Stimulated activated CD4-positive, alpha-beta T cell treated with anti-CD3 and anti-CD28 coated beads, TNF-alpha, amount 100 ng/mL, for 48 hours (primary cell): ENCODE results near the gene VAPB.
A peak's percentile ranks its signal among the peaks of the same experiment; 100 is the strongest.

Experiments used
- DNase-seq, 3 donors: peaks; one replicate each; pipeline ENCODE4 v3.0.0-alpha.2; 2020; ENCODE audit warnings: low read depth in 3 of 3

VAPB gene

DNA sequence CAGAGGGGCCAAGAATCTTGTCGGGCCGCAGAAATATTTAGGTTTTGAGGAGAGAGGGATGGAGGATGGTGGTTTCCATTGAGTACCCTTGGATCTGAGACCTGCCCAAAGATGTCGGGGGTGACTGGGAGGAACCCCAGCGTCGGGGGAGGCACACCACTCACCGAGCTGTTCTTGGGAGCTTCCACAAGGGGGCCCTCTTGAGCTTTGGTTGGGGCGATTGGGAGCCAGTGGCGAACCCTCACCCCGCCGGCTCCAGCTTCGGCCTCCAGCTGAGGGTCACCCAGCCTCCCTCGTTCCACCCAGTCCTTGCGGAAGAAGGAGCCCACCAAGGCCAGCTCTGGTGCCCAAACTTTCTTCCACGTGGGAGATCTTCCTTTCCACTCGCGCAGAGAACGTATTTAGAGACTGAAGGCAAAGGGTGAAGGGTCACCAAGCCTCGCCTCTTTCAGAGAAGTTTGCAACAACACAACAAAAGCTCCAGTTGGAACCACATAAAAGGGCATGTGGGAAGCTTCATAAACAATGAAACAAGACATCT lies 92.5 kb downstream of the VAPB start:
- peak; percentile 43 to 72 (median 53) for DNase-seq

GRCh38 chr20:58482416-58482815 lies 93.4 kb downstream of the VAPB start:
- no peak for DNase-seq

DNA sequence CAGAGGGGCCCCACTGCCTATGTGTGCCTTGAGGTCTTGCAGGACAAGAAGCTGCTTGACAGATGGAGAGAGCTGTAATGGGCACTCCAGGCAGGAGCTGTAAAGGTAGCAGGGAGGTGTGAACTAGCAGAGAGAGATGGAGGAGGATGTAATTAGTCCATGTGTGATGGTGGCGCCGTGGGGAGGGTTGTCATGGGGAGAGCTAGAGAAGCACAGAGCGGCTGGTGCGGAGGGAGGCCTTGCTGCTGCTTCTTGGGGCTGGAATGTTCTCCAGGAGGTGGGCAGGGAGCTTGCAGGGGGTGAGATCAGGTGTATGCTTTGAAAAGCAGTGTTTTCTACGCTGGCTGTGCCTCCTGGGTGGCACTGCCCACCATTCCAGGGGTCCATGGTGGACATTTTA lies 94.0 kb downstream of the VAPB start:
- no peak for DNase-seq

- DNase-seq = no peak
Measured at GRCh38 chr20:58483470-58483869, 94.4 kb downstream of the VAPB start.

DNA sequence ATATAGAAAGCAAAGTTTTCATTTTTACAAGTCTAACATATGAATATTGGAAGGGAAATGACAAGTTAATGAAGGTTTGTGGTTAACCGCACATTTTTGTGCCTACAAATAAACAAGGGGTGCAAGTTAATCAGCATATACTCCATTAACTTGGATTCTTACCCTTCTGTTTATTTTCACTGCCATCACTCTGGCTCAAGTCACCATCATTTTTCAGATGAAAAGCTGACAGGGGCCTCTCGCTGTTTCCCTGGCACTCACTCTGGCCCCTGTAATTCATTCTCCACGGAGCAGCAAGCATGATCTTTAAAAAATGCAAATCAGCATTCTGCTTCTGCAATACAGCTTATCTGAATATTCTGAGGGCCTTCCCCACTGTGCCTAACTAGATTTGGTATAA lies 96.4 kb downstream of the VAPB start:
- DNase-seq = no peak

DNA sequence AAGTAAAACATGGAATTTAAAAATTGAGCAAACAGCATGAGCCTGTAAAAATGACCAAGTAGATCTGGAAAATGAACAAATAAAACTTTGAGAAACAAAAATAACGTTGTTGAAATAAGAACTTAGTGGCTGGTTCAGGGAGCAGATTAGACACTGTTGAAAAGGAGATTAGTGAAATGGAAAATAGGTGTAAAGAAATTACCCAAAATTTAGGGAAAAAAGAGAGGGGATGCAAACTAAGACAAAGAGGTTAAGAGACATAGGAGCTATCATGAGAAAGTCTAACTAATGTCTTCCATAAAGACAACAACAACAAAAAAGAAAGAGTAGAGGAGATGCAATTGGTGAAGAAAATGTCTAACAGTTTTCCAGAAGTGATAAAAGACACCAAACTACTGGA lies 97.2 kb downstream of the VAPB start:
- no peak for DNase-seq

DNA sequence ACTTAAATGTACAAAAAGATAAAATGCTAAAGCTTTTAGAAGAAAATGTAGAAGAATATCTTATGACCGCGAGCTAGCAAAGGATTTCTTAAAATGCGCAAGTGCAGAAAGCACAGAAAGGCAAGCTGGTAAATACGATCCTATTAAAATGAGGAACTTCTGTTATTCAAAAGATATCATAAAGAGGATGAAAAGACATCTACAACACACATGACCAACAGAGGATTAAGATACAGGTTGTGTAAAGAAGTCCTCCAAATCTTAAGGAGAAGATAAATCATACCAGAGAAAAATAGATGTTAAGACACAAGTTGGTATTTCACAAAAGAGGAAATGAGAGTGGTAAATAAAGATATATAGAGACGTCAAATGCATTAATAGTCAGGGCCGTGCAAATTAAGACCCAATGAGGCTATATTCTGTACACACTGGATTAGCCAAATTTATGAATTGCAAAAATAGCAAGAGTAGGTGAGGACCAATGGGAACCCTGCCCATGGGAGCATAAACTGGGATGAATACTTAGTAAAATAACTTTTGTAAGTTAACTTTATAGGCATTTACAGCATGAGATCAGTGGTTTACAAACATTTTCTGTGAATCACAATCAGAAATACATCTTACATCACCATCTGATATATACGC lies 103.2 kb downstream of the VAPB start:
- no peak for DNase-seq

GRCh38 chr20:58492795-58493524 lies 103.9 kb downstream of the VAPB start:
- DNase-seq = no peak

GRCh38 chr20:58494923-58495622 lies 106.0 kb downstream of the VAPB start:
- no peak for DNase-seq

DNA sequence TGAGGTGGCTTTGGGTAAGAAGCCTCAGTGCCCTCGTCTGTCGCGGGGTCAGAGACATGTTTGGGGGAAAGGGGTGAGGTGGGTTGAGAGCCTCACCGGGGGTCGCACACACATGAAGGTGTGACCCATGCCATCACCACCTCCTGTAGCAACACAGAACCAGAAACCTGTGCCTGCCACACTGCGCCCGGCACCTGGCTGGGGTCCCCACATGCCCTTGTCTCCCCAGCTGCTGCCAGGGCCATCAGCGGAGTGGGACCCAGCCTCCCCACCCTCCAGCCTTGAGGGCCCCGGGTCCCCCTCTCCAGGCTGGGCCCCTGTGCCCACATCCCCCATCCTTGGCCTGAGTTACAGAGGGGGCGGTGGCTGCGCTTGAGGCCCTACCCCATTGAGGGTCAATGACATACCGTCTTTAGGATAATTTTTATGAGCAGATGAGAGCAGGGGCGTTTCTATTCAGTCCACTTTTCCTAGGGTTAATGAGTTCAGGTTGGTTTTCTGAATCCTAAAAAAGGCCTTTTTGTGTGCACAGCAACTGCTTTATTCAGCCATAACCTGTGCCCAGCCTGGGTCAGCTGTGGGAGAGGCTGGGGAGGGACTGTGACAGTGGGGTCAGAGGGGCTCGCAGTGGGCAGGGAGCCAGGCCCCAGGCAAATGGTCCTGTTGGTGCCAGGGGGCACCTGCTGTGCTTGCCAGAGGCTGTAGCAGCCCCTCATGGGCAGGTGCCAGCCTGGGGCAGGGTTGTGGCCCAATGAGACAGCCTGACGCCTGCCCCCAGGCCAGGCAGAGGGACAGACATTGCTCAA lies 106.8 kb downstream of the VAPB start:
- DNase-seq = no peak

GRCh38 chr20:58496429-58496769 lies 107.4 kb downstream of the VAPB start:
- no peak for DNase-seq

DNA sequence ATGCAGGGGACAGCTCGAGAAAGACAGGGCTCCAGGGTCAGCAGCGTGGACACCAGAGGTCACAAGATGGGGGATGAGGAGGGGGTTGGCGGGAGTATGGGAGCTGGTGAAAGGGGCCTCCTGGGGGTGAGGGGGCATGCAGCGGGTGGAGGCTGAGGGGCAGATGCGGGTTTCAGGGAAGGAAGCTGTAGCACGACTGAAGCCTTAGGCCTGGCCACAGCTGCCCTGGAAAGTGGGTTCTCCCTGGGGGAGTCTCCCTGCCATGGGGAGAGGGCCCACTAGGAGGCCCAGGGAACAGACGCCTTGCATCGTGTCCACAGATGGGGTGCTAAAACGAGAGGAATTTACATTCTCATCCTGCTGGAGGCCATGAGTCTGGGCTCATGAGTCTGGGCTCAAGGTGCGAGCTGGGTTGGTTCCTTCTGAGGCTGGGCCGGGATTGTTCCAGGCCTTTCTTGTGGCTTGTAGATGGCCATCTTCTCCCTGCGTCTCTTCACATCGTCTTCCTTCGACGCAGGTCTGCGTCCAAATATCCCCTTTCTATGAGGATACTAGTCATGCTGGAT lies 108.1 kb downstream of the VAPB start:
- no peak for DNase-seq

DNA sequence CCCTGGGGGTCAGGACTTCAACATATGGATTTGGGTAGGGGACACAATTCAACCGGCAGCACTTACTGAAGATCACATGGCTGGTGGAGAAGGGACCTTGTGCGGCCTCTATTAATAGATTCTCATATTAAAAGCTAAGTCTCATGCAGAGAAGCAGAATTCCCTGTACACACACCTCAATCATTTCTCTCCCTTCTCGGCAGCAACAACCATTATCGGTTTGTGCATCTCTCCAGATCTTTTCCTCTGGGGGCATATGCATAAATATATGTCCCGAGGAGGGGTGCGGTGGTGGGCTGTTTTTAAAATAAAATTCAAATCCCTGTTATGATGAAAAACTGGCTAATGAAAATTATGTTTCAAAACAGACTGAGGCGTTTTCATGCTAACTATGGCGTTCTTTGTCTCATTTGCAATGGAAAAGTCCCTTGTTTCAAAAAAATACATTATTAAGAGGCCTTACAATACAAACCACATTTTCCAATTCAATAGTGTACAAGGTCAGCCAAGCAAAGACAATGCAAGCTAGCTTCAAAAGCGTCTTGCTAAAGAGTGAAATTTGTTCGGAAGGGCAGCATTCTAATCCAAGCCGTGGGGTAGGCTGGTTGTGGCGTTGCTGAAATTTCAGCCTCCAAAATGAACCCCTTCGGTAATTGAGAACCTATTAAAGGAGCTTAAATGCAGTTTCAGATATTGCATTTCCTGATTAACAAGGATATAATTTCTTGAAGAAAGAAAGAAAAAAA lies 108.9 kb downstream of the VAPB start:
- DNase-seq = no peak

DNA sequence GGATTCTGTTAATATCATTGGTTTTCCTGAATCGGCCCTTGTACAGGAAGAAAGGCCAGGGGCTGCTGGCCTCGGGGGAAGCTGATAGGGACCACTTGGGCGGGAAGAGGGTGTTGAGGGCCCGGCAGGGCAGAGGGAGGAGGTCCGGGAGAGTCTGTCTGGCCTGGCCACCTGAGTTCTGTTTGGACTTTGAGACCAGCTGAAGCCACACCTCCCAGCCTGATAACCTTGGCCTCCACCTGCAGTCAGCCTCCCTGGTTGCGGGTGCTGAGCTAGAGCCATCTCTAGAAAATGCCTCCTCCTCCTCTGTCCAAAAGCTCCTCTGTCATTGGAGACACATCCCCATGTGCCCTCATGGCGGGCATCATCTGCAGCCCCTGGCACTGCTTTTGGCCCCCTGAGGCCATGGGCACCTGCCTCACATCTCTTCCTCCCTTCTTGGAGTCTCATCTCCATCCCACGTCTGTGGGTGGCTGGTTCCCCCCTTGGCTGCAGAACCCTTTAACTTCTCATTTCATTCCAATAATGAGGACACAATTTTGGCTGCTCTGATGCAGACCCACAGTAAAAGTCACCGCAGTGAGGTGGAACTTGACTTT lies 109.5 kb downstream of the VAPB start:
- DNase-seq = no peak

- DNase-seq = no peak
Measured at GRCh38 chr20:58500256-58500655, 111.2 kb downstream of the VAPB start.
